Neutrophil (primary cell): Measurements from ENCODE around the gene PITX2.

Experiments
- H3K27ac ChIP-seq: fragments of 200-600 bp; sonication (generic); 2 replicates; pipeline ENCODE4 v1.5.1; 2016; ENCODE audit warnings: mild to moderate bottlenecking, moderate library complexity
- H3K27me3 ChIP-seq: fragments of 200-600 bp; sonication (generic); 2 replicates; pipeline ENCODE4 v1.6.0; 2016; ENCODE audit warnings: mild to moderate bottlenecking
- H3K36me3 ChIP-seq: fragments of 200-600 bp; sonication (generic); 2 replicates; pipeline ENCODE4 v1.5.1; 2017
- H3K4me1 ChIP-seq, 2 experiments: fragments of 200-600 bp in 1 of 2; sonication (generic) in 1 of 2; 1 replicate in 1 of 2; 2 replicates in 1 of 2; pipeline versions ENCODE4 v1.5.1 to v1.6.1; 2013 to 2016; ENCODE audit warnings: low read depth in 1 of 2, low read length in 1 of 2, mild to moderate bottlenecking in 1 of 2, moderate library complexity in 1 of 2; ENCODE audit not compliant: control insufficient read depth in 1 of 2, insufficient read depth in 1 of 2
- H3K4me3 ChIP-seq, 2 experiments: fragments of 200-600 bp in 1 of 2; sonication (generic) in 1 of 2; 1 replicate in 1 of 2; 2 replicates in 1 of 2; pipeline ENCODE4 v1.5.1; 2013 to 2016; ENCODE audit warnings: low read depth in 1 of 2, low read length in 1 of 2, mild to moderate bottlenecking in 1 of 2, moderate library complexity in 1 of 2
- H3K9me3 ChIP-seq: fragments of 200-600 bp; sonication (generic); 2 replicates; pipeline ENCODE4 v1.5.1; 2016
- TF ChIP-seq, protein P1 (sequence below): fragments of 200-600 bp; sonication (generic); IDR thresholded peaks from 2 replicates; pipeline ENCODE4 v1.5.1; 2016; ENCODE audit warnings: antibody characterized with exemption

The PITX2 gene

DNA sequence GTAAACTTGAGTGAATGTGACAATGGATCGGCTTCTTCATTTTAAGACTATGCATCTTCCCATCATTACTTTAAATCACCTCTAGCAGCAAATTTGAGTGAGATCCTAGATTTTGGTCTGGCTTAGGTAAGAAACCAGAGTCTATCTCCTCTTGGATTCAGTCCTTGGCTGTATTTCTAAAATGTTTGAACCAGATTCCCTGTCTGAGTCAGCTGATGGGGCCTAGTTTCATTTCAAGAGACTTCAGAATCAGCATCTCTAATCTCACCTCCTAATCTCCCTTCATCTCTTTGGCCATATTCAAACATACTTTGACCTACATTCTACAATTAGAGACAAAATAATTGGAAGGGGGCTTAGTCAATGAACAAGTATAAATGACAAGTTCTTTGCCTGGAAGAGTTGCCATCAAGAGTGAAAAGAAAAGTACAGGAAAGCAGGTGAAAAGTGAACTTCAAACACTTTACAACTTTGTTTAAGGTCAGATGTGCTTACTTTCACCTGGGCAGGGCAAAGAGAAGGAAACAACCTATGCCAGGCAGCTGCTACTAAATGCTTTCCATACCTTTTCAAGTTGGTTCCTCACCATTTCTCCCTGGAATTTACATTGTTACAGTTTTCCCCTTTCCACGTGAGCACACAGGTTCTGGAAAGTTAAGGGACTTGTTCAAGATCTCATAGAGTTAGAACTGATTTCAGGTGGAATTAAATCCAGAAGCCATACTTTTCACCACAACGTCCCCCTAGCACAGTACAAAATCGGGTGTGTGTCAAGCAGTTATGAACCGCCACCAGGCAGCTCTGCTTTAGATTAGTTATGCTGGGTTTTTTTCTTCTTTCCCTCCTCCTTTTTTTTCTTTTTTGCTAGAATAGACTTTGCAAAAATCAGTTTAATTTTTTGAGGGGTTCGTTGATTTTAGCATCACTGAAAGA, 30.7 kb upstream of the PITX2 start:
- TF ChIP-seq, protein P1, sequence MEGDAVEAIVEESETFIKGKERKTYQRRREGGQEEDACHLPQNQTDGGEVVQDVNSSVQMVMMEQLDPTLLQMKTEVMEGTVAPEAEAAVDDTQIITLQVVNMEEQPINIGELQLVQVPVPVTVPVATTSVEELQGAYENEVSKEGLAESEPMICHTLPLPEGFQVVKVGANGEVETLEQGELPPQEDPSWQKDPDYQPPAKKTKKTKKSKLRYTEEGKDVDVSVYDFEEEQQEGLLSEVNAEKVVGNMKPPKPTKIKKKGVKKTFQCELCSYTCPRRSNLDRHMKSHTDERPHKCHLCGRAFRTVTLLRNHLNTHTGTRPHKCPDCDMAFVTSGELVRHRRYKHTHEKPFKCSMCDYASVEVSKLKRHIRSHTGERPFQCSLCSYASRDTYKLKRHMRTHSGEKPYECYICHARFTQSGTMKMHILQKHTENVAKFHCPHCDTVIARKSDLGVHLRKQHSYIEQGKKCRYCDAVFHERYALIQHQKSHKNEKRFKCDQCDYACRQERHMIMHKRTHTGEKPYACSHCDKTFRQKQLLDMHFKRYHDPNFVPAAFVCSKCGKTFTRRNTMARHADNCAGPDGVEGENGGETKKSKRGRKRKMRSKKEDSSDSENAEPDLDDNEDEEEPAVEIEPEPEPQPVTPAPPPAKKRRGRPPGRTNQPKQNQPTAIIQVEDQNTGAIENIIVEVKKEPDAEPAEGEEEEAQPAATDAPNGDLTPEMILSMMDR, result no peak
- H3K4me1 ChIP-seq, result no peaks in the 10 kb centered on the region
- no peak overlapping the region for H3K4me3 ChIP-seq

DNA sequence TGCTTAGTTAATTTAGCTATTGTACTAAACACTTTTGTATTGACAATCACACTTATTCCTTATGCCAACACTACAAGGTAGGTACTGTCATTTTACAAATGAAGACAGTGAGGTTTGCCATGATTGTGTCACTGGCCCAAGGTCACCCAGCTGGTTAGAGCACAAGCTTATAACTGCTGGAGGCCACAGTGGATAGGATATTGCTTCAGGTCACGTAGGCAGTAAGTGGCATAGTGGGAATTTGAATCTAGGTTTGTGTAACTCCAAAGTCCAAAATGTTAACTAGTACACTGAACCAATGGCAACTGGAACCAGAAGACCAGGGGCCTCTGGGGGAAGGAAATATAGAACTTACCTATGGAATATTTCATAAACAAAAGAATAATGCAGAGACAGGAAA, 21.1 kb upstream of the PITX2 start:
- H3K27me3 ChIP-seq, result peaks cover 95% of the 10 kb centered on the region
- no peaks in the 10 kb centered on the region for H3K36me3 ChIP-seq
- TF ChIP-seq, protein P1, result no peak

More for the DNA sequence above, 30.7 kb upstream of the PITX2 start:
- Histone ChIP-seq H3K9me3 (no peaks in the 10 kb centered on the region), H3K27ac (no peak overlapping the region), H3K36me3 (no peaks in the 10 kb centered on the region), H3K27me3 (peaks cover 6% of the 10 kb centered on the region)

DNA sequence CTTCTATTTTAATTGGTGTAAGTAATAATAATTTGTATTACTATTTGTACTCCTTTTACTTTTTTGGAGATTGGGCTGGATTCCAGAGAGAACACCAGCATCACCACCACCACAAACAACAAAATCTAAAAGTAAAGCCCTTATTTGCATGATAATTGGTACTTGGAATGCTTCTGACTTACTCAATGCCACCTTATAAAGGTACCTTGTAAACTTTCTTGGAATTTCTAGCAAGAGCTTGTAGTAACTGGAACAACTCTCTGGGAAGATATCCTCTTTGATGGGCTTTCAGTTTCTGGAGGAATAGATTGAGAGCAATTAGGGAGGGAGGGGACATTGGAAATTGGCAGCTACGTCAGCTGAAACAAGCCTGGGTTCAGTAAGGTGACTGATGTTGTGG, 20.2 kb upstream of the PITX2 start:
- no peak overlapping the region for H3K4me3 ChIP-seq
- H3K4me1 ChIP-seq, result no peaks in the 10 kb centered on the region
- no peaks in the 10 kb centered on the region for H3K36me3 ChIP-seq
- H3K27ac ChIP-seq, result no peak overlapping the region
- TF ChIP-seq, protein P1, result no peak
- no peaks in the 10 kb centered on the region for H3K9me3 ChIP-seq
- H3K27me3 ChIP-seq, result peaks cover 98% of the 10 kb centered on the region

More for the DNA sequence above, 21.1 kb upstream of the PITX2 start:
- H3K9me3 ChIP-seq, result no peaks in the 10 kb centered on the region
- H3K4me1 ChIP-seq, result no peaks in the 10 kb centered on the region
- no peak overlapping the region for H3K27ac ChIP-seq
- no peak overlapping the region for H3K4me3 ChIP-seq

DNA sequence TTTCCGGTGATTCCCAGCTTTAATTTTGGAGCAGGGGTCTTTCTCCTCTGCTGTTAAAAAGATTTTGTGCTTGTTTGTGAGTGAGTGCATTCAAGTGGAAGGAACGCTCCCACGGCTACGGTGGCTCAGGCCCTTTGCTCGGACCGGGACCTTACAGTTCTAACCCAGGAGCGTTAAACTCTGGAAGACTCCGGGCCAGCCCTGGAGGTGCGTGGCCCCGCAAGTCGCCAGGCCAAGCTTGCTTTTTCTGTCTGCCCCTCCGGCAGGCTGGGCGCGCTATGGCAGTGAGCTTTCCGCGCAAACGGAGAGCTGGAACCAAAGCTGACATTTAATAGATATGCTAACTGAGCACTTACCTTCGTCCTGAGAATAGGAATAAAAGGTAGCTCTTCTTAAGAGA, 18.3 kb upstream of the PITX2 start:
- Histone ChIP-seq H3K36me3 (no peaks in the 10 kb centered on the region), H3K27me3 (peaks cover 100% of the 10 kb centered on the region), H3K27ac (no peak overlapping the region), H3K4me1 (no peaks in the 10 kb centered on the region), H3K4me3 (no peak overlapping the region), H3K9me3 (no peaks in the 10 kb centered on the region)
- TF ChIP-seq, protein P1, result no peak

DNA sequence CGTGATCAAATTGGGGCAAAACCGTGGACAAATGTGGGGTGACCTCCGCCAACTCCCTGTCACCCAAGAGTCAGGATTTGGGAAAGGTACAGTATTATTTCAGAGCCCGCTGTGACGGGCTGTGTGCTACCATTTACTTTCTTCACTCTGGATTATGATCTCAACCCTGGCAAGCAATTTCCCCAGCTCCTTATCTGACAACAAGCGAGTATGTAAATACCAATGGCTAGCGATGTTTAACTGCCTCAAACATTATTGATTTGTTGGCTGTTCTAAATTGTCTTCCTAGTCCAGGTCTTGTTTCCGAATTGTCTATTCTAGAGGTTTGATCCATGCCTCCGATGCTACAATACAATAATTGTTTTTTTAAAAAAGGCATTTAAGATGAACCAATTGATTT, 17.7 kb upstream of the PITX2 start:
- peaks cover 100% of the 10 kb centered on the region for H3K27me3 ChIP-seq

More for the DNA sequence above, 17.7 kb upstream of the PITX2 start:
- Histone ChIP-seq H3K4me1 (no peaks in the 10 kb centered on the region), H3K4me3 (no peak overlapping the region), H3K9me3 (no peaks in the 10 kb centered on the region), H3K27ac (no peak overlapping the region), H3K36me3 (no peaks in the 10 kb centered on the region)
- TF ChIP-seq, protein P1, result no peak
